MG63 (cell line): ENCODE measurements around the gene ENOPH1. TPM values are rescaled to one million over a fixed set of nuclear protein-coding genes. Genes with fewer than 3 reads are reported as not detected.
"Not testable (repeated sequence)": the region's sequence is repeated elsewhere in the genome, so short reads cannot be mapped to it uniquely, and the experiment has no call there.

Experiments
- DNase-seq: peaks from one replicate; pipeline ENCODE4 v3.0.0-alpha.2; 2020
- H3K27me3 ChIP-seq: fragments of 250-450 bp; sonication (Bioruptor Pico); 2 replicates; pipeline ENCODE4 v1.5.1; 2020; ENCODE audit warnings: mild to moderate bottlenecking, moderate library complexity
- H3K36me3 ChIP-seq: fragments of 250-450 bp; sonication (Bioruptor Pico); 2 replicates; pipeline ENCODE4 v1.5.1; 2020; ENCODE audit warnings: mild to moderate bottlenecking, moderate library complexity
- H3K4me3 ChIP-seq: fragments of 250-450 bp; sonication (Bioruptor Pico); 2 replicates; pipeline ENCODE4 v1.5.1; 2020; ENCODE audit warnings: mild to moderate bottlenecking, moderate library complexity
- H3K9me3 ChIP-seq: fragments of 250-450 bp; sonication (Bioruptor Pico); 2 replicates; pipeline ENCODE4 v1.5.1; 2020; ENCODE audit warnings: mild to moderate bottlenecking, moderate library complexity
- total RNA-seq: library from RNA; depleted of rRNA; stranded (reverse); fragments of >200 nt; shearing (Covaris generic); gene quantifications from 2 replicates; pipeline ENCODE4 v1.2.3, GENCODE V29; 2014; ENCODE audit warnings: low replicate concordance; rRNA removed

The ENOPH1 gene
- 42.7 and 55.5 TPM in 2 replicates for total RNA-seq

GRCh38 chr4:82430193-82430963 lies at the start of gene ENOPH1, which contains the start of gene HNRNPDL:
Gene ENOPH1 (plus strand): TSS chr4:82430590. CDS start chr4:82430830, 240 bp downstream.
Gene HNRNPDL (minus strand): TSS chr4:82430462. CDS start chr4:82429690, 772 bp downstream.
- DNase-seq = peak; percentile 96
- Histone ChIP-seq H3K4me3 (peak within 1 kb of the TSS; percentile 94), H3K27me3 (no peaks in the 10 kb centered on the region), H3K36me3 (peaks cover 35% of the 10 kb centered on the region), H3K9me3 (no peaks in the 10 kb centered on the region)

- H3K9me3 ChIP-seq = no peaks in the 10 kb centered on the region
- no peaks in the 10 kb centered on the region for H3K36me3 ChIP-seq
- DNase-seq = no peak
- H3K27me3 ChIP-seq = no peaks in the 10 kb centered on the region
- no peak overlapping the region for H3K4me3 ChIP-seq
These were observed 49.6 kb upstream of the ENOPH1 start for GRCh38 chr4:82380831-82381230.

- Histone ChIP-seq H3K4me3 (no peak overlapping the region), H3K27me3 (no peaks in the 10 kb centered on the region), H3K9me3 (no peaks in the 10 kb centered on the region), H3K36me3 (no peaks in the 10 kb centered on the region)
- no peak for DNase-seq
These were observed 49.2 kb upstream of the ENOPH1 start for GRCh38 chr4:82381235-82381634.

- no peaks in the 10 kb centered on the region for H3K36me3 ChIP-seq
- H3K9me3 ChIP-seq = no peaks in the 10 kb centered on the region
- no peak overlapping the region for H3K4me3 ChIP-seq
- DNase-seq = no peak
- no peaks in the 10 kb centered on the region for H3K27me3 ChIP-seq
These were observed 48.6 kb upstream of the ENOPH1 start for GRCh38 chr4:82381661-82382296.

- no peaks in the 10 kb centered on the region for H3K27me3 ChIP-seq
- DNase-seq = no peak
- no peak overlapping the region for H3K4me3 ChIP-seq
- H3K36me3 ChIP-seq = no peaks in the 10 kb centered on the region
- H3K9me3 ChIP-seq = no peaks in the 10 kb centered on the region
These were observed 47.6 kb upstream of the ENOPH1 start for GRCh38 chr4:82382751-82383150.

DNA sequence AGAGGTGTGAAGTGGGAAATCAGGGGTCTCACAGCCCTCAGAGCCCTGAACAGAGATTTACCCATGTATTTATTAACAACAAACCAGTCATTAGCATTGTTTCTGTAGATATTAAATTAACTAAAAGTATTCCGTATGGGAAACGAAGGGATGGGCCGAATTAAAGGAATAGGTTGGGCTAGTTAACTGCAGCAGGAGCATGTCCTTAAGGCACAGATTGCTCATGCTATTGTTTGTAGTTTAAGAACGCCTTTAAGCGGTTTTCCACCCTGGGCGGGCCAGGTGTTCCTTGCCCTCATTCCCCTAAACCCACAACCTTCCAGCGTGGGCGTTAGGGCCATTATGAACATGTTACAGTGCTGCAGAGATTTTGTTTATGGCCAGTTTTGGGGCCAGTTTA lies 44.1 kb upstream of the ENOPH1 start:
- not testable (repeated sequence) for H3K27me3 ChIP-seq, H3K36me3 ChIP-seq, H3K4me3 ChIP-seq, DNase-seq, H3K9me3 ChIP-seq

GRCh38 chr4:82388405-82388804 lies 42.0 kb upstream of the ENOPH1 start:
- no peak for DNase-seq
- Histone ChIP-seq H3K36me3 (no peaks in the 10 kb centered on the region), H3K27me3 (no peaks in the 10 kb centered on the region), H3K4me3 (no peak overlapping the region), H3K9me3 (no peaks in the 10 kb centered on the region)

GRCh38 chr4:82390061-82390460 lies 40.3 kb upstream of the ENOPH1 start:
- H3K9me3 ChIP-seq, H3K27me3 ChIP-seq, DNase-seq, H3K36me3 ChIP-seq, H3K4me3 ChIP-seq: not testable (repeated sequence)

DNA sequence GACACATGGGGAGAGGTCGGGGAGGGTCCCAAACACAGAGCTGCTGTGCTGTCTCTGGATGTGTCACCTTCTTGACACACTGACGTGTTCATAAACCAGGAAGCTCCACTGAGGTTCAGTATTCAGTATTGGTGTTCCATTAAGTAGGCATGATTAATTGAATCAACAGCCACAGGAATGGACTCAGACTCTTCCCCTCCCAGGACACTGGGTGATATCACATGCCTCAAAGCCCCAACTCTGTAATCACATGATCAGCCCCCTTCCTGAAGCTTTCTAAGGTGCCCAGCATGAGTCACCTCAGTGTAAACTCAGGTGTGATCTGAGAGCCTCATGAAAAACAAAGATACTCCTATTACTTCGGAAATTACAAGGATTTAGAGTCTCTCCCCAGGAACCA lies 35.5 kb upstream of the ENOPH1 start:
- H3K36me3 ChIP-seq = no peaks in the 10 kb centered on the region
- no peaks in the 10 kb centered on the region for H3K27me3 ChIP-seq
- H3K4me3 ChIP-seq = no peak overlapping the region
- no peaks in the 10 kb centered on the region for H3K9me3 ChIP-seq
- DNase-seq = no peak

GRCh38 chr4:82397527-82397926 lies 32.9 kb upstream of the ENOPH1 start:
- Histone ChIP-seq H3K4me3 (no peak overlapping the region), H3K27me3 (no peaks in the 10 kb centered on the region), H3K36me3 (no peaks in the 10 kb centered on the region), H3K9me3 (no peaks in the 10 kb centered on the region)
- no peak for DNase-seq

- Histone ChIP-seq H3K4me3 (no peak overlapping the region), H3K9me3 (no peaks in the 10 kb centered on the region), H3K27me3 (no peaks in the 10 kb centered on the region), H3K36me3 (no peaks in the 10 kb centered on the region)
- DNase-seq = no peak
These were observed 32.1 kb upstream of the ENOPH1 start for GRCh38 chr4:82398263-82398662.

DNA sequence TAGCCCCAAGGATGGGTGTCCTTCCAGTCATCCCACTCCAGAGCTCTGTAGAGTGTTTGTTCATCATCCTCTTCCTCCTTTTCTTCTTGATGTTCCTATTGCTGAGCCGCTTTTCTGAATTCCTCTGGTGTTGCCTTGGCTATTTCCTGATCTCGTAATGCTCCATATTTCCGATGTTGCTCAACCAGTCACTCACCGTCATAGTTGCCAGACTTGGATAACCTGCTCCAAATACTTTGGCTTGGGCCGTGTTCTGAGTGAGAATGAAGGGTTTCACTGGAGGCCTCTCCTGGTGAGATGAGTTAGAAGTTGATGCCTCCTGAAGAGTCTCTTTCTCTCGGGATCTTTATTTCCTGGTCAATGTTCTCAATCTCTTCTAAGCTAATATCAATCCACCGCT lies 28.8 kb upstream of the ENOPH1 start:
- no peaks in the 10 kb centered on the region for H3K9me3 ChIP-seq
- no peaks in the 10 kb centered on the region for H3K36me3 ChIP-seq
- H3K4me3 ChIP-seq = no peak overlapping the region
- DNase-seq = no peak
- H3K27me3 ChIP-seq = no peaks in the 10 kb centered on the region

- no peak for DNase-seq
- no peaks in the 10 kb centered on the region for H3K36me3 ChIP-seq
- H3K27me3 ChIP-seq = no peaks in the 10 kb centered on the region
- no peak overlapping the region for H3K4me3 ChIP-seq
- no peaks in the 10 kb centered on the region for H3K9me3 ChIP-seq
These were observed 28.1 kb upstream of the ENOPH1 start for GRCh38 chr4:82402196-82402775.

DNA sequence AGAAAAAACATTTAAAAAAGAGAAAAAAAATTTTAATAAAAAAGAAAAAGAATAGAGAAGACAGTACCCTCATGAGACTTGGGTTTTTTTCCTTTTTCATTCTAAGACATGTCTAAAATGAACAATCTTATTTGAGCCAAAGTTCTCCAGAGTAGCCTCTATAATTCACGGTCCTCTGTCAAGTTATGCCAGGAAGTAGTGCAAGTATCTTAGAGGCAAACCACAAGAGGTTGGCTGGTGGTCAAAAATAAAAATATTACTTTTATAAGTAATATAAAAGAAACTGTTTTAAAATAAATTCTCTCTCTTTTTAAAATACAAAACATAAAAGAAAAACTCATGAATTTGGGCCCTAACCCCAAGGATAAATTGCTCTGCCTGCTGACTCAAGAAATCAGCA lies 26.7 kb upstream of the ENOPH1 start:
- no peaks in the 10 kb centered on the region for H3K36me3 ChIP-seq
- H3K9me3 ChIP-seq = no peaks in the 10 kb centered on the region
- DNase-seq = no peak
- no peak overlapping the region for H3K4me3 ChIP-seq
- no peaks in the 10 kb centered on the region for H3K27me3 ChIP-seq

GRCh38 chr4:82415061-82415460 lies 15.3 kb upstream of the ENOPH1 start:
- not testable (repeated sequence) for H3K9me3 ChIP-seq, DNase-seq, H3K27me3 ChIP-seq, H3K4me3 ChIP-seq, H3K36me3 ChIP-seq

- Histone ChIP-seq H3K36me3 (no peaks in the 10 kb centered on the region), H3K9me3 (no peaks in the 10 kb centered on the region), H3K4me3 (no peak overlapping the region), H3K27me3 (no peaks in the 10 kb centered on the region)
- no peak for DNase-seq
These were observed 14.4 kb upstream of the ENOPH1 start for GRCh38 chr4:82415922-82416365.

GRCh38 chr4:82419451-82419850 lies 10.9 kb upstream of the ENOPH1 start:
- no peaks in the 10 kb centered on the region for H3K27me3 ChIP-seq
- H3K9me3 ChIP-seq = no peaks in the 10 kb centered on the region
- peaks cover 22% of the 10 kb centered on the region for H3K36me3 ChIP-seq
- no peak overlapping the region for H3K4me3 ChIP-seq
- DNase-seq = no peak
